ENCODE measurements around the gene MYBL2. TPM values are rescaled to one million over a fixed set of nuclear protein-coding genes. Genes with fewer than 3 reads are reported as not detected.

Gene MYBL2
- total and polyA plus RNA-seq, 2 experiments from 2014 or later: 3.5 to 13.8 TPM

GRCh38 chr20:43716123-43716522 is 49.2 kb downstream of the MYBL2 start:
- Histone ChIP-seq H2AFZ (no peak overlapping the region), H3K4me2 (no peak overlapping the region), H3K79me2 (no peaks in the 10 kb centered on the region), H3K27ac (no peak overlapping the region), H3K36me3 (replicated peaks; ENCODE audit: insufficient read depth, low read depth) (no peaks in the 10 kb centered on the region), H3K4me1 (ENCODE audit: insufficient read depth) (no peaks in the 10 kb centered on the region), H3K4me3 (no peak overlapping the region), H3K27me3 (no peaks in the 10 kb centered on the region), H4K20me1 (ENCODE audit: insufficient read depth, poor library complexity, severe bottlenecking) (no peaks in the 10 kb centered on the region), H3K9me3 (ENCODE audit: low read depth) (no peaks in the 10 kb centered on the region), H3K9me2 (replicated peaks; ENCODE audit: insufficient read depth) (no peaks in the 10 kb centered on the region)
- TF ChIP-seq CTCF (IDR thresholded peaks at IDR 0.05; ENCODE audit: poor library complexity) (no peak), EZH2 (IDR thresholded peaks at IDR 0.05; ENCODE audit: borderline replicate concordance) (no peak), EZH2phosphoT487 (IDR thresholded peaks at IDR 0.05; ENCODE audit: low read depth, severe bottlenecking, unreplicated experiment) (no peak)
- 95% methylated on average over 4 of the region's 4 CpGs for WGBS (ENCODE audit: low lambda C conversion rate, missing lambda C conversion rate)
- no peak for DNase-seq (ENCODE audit: low spot score)

- no peak for TF ChIP-seq EZH2phosphoT487 (IDR thresholded peaks at IDR 0.05; ENCODE audit: low read depth, severe bottlenecking, unreplicated experiment)
- TF ChIP-seq CTCF (IDR thresholded peaks at IDR 0.05; ENCODE audit: poor library complexity): no peak
- TF ChIP-seq EZH2 (IDR thresholded peaks at IDR 0.05; ENCODE audit: borderline replicate concordance): no peak
- H4K20me1 ChIP-seq (ENCODE audit: insufficient read depth, poor library complexity, severe bottlenecking): no peaks in the 10 kb centered on the region
- WGBS (ENCODE audit: low lambda C conversion rate, missing lambda C conversion rate): 97% methylated on average over 12 of the region's 12 CpGs
- H3K4me1 ChIP-seq (ENCODE audit: insufficient read depth): no peaks in the 10 kb centered on the region
- no peak overlapping the region for H3K4me3 ChIP-seq
- no peaks in the 10 kb centered on the region for H3K79me2 ChIP-seq
- H3K4me2 ChIP-seq: no peak overlapping the region
- H2AFZ ChIP-seq: no peak overlapping the region
- H3K27me3 ChIP-seq: no peaks in the 10 kb centered on the region
- DNase-seq (ENCODE audit: low spot score): no peak
- H3K9me3 ChIP-seq (ENCODE audit: low read depth): no peaks in the 10 kb centered on the region
- H3K27ac ChIP-seq: no peak overlapping the region
- no peaks in the 10 kb centered on the region for H3K36me3 ChIP-seq (replicated peaks; ENCODE audit: insufficient read depth, low read depth)
- H3K9me2 ChIP-seq (replicated peaks; ENCODE audit: insufficient read depth): no peaks in the 10 kb centered on the region
Measured at GRCh38 chr20:43716757-43717615, 50.1 kb downstream of the MYBL2 start.

- no peaks in the 10 kb centered on the region for H4K20me1 ChIP-seq (ENCODE audit: insufficient read depth, poor library complexity, severe bottlenecking)
- WGBS (ENCODE audit: low lambda C conversion rate, missing lambda C conversion rate): 96% methylated on average over 4 of the region's 4 CpGs
- TF ChIP-seq EZH2 (IDR thresholded peaks at IDR 0.05; ENCODE audit: borderline replicate concordance) (no peak), EZH2phosphoT487 (IDR thresholded peaks at IDR 0.05; ENCODE audit: low read depth, severe bottlenecking, unreplicated experiment) (no peak), CTCF (IDR thresholded peaks at IDR 0.05; ENCODE audit: poor library complexity) (no peak)
- no peaks in the 10 kb centered on the region for H3K4me1 ChIP-seq (ENCODE audit: insufficient read depth)
- no peaks in the 10 kb centered on the region for H3K27me3 ChIP-seq
- H3K9me2 ChIP-seq (replicated peaks; ENCODE audit: insufficient read depth): no peaks in the 10 kb centered on the region
- H3K4me2 ChIP-seq: no peak overlapping the region
- H3K4me3 ChIP-seq: no peak overlapping the region
- H3K36me3 ChIP-seq (replicated peaks; ENCODE audit: insufficient read depth, low read depth): no peaks in the 10 kb centered on the region
- H3K27ac ChIP-seq: no peak overlapping the region
- no peak for DNase-seq (ENCODE audit: low spot score)
- H3K79me2 ChIP-seq: no peaks in the 10 kb centered on the region
- no peaks in the 10 kb centered on the region for H3K9me3 ChIP-seq (ENCODE audit: low read depth)
- no peak overlapping the region for H2AFZ ChIP-seq
Measured at GRCh38 chr20:43717616-43717995, 50.7 kb downstream of the MYBL2 start.
